Measurements from ENCODE around the gene DGKB. TPM values are rescaled to one million over a fixed set of nuclear protein-coding genes. Genes with fewer than 3 reads are reported as not detected.

The DGKB gene
- total RNA-seq, 1 donor from 2014 or later, result 0.30 TPM

DNA sequence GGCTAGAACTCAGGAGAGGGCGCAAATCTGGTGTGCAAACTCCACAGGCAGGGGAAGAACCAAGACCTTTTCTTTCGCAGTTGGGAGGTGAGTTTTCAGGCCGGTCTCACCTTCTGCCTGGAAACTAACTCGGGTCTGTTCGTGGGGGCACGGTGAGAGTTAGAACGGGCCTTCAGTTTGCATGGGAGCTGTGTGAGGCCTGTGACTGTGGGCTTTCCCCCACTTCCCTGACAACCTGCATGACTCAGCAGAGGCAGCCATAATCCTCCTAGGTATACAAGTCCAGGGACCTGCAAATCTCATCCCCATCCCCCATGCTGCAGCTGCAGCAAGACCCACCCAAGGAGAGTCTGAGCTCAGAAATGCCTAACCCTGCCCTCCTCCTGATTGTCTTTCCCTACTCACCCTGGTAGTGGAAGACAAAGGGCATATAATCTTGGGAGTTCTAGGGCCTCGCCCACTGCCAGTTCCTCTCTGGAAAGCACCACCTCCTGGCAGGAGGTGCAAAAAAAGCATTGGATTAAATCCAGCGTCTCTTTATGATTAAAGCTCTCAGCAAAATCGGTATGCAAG is 718.2 kb downstream of the DGKB start:
- H3K4me1 ChIP-seq, result no peaks in the 10 kb centered on the region
- DNase-seq, result no peak
- H3K36me3 ChIP-seq, result no peaks in the 10 kb centered on the region
- H3K9me3 ChIP-seq (replicated peaks), result peaks cover 3% of the 10 kb centered on the region
- TF ChIP-seq, protein P1, sequence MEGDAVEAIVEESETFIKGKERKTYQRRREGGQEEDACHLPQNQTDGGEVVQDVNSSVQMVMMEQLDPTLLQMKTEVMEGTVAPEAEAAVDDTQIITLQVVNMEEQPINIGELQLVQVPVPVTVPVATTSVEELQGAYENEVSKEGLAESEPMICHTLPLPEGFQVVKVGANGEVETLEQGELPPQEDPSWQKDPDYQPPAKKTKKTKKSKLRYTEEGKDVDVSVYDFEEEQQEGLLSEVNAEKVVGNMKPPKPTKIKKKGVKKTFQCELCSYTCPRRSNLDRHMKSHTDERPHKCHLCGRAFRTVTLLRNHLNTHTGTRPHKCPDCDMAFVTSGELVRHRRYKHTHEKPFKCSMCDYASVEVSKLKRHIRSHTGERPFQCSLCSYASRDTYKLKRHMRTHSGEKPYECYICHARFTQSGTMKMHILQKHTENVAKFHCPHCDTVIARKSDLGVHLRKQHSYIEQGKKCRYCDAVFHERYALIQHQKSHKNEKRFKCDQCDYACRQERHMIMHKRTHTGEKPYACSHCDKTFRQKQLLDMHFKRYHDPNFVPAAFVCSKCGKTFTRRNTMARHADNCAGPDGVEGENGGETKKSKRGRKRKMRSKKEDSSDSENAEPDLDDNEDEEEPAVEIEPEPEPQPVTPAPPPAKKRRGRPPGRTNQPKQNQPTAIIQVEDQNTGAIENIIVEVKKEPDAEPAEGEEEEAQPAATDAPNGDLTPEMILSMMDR (IDR thresholded peaks at IDR 0.05; ENCODE audit: borderline replicate concordance), result no peak
- H3K27ac ChIP-seq (replicated peaks), result no peak overlapping the region
- no peaks in the 10 kb centered on the region for H3K27me3 ChIP-seq (ENCODE audit: low read depth)
- intact Hi-C loops (cut with micrococcal nuclease), result no loop called here
- no peak overlapping the region for H3K4me3 ChIP-seq

DNA sequence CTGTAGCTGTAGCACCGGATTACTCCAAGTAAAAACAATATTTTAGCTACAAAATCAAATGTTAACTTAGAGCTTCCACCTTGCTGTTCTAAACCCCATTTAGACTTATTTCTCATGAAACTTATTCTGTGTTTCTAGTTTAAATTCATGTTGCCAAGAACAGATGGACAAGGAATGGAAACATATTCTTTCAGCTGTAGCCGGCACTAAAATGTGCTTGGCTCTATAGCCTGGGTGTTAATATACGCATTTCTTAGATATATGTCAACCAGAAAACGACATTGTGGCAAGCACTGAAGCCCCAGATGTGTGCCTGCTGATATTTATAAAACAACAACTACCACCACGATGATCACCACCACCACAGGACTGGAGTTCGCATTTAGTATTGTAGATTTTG is 722.8 kb downstream of the DGKB start:
- Histone ChIP-seq H3K4me3 (no peak overlapping the region), H3K27ac (replicated peaks) (no peak overlapping the region), H3K9me3 (replicated peaks) (no peaks in the 10 kb centered on the region), H3K27me3 (ENCODE audit: low read depth) (no peaks in the 10 kb centered on the region), H3K36me3 (no peaks in the 10 kb centered on the region), H3K4me1 (no peaks in the 10 kb centered on the region)
- intact Hi-C loops (cut with micrococcal nuclease), result no loop called here
- TF ChIP-seq, protein P1 (IDR thresholded peaks at IDR 0.05; ENCODE audit: borderline replicate concordance), result no peak
- no peak for DNase-seq

DNA sequence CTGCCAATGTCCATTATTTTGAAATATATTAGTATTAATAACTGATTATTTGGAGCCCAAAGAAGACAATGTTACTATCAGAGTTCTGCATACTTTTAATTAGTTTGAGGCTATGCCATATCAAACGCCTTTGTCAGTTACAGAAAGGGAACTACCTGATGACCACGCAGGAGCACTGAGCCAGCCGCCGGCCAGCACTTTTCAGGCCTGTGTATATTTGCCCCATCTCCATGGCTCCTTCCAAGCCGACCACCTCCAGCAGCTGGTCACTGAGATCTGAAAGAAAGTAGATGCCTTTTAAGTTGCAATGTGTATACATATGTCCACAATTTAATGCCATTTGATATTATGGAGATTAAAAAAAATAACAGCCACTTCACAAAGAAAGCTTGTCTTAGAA is 724.7 kb downstream of the DGKB start:
- Histone ChIP-seq H3K27me3 (ENCODE audit: low read depth) (no peaks in the 10 kb centered on the region), H3K36me3 (no peaks in the 10 kb centered on the region), H3K27ac (replicated peaks) (no peak overlapping the region), H3K9me3 (replicated peaks) (no peaks in the 10 kb centered on the region), H3K4me3 (no peak overlapping the region), H3K4me1 (no peaks in the 10 kb centered on the region)
- TF ChIP-seq, protein P1 (IDR thresholded peaks at IDR 0.05; ENCODE audit: borderline replicate concordance), result no peak
- DNase-seq, result no peak
- intact Hi-C loops (cut with micrococcal nuclease), result no loop called here

DNA sequence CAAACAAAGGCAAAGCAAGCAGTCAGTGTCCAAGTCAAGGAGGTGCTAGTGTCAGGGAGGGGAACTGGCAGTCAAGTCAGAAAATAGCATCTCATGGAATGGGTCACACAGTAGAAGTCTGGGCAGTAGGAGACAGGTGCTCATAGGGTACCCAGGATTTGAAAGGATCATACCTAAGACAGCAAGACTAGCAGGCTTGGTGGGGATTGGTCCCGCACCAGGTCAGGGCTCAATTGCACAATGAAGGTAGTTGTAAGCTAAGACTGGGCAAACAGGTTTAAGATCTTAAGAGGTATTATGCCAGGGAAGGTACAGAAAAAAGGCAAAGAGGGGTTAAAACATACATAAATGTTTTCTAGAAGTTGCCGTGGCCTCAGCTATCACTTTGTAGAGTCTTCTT is 731.7 kb downstream of the DGKB start:
- H3K36me3 ChIP-seq, result peaks cover 3% of the 10 kb centered on the region
- TF ChIP-seq, protein P1 (IDR thresholded peaks at IDR 0.05; ENCODE audit: borderline replicate concordance), result no peak
- H3K4me1 ChIP-seq, result no peaks in the 10 kb centered on the region
- intact Hi-C loops (cut with micrococcal nuclease), result no loop called here
- no peak overlapping the region for H3K27ac ChIP-seq (replicated peaks)
- no peak for DNase-seq
- H3K27me3 ChIP-seq (ENCODE audit: low read depth), result no peaks in the 10 kb centered on the region
- H3K4me3 ChIP-seq, result no peak overlapping the region
- H3K9me3 ChIP-seq (replicated peaks), result peaks cover 23% of the 10 kb centered on the region

DNA sequence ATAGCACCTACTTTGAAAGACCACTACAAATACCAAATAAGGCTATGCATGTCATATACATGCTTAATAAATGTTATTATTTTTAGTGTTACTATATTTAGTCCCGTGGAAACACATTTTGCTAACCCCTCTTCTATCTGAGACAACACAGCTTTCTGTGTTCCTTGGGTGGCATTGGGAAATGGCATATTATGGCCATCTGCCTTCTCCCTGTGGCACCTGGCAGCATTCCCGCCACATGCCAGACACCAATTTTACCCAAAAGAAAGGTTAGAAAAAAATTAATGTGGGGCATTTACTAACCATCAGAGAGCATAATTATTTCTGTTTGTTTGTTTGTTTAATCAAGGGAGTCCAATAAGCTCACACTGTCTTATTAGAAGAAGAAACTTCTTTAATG is 744.4 kb downstream of the DGKB start:
- Histone ChIP-seq H3K4me3 (no peak overlapping the region), H3K9me3 (replicated peaks) (peaks cover 10% of the 10 kb centered on the region), H3K4me1 (no peaks in the 10 kb centered on the region), H3K36me3 (no peaks in the 10 kb centered on the region), H3K27me3 (ENCODE audit: low read depth) (no peaks in the 10 kb centered on the region), H3K27ac (replicated peaks) (no peak overlapping the region)
- TF ChIP-seq, protein P1 (IDR thresholded peaks at IDR 0.05; ENCODE audit: borderline replicate concordance), result no peak
- DNase-seq, result no peak
- intact Hi-C loops (cut with micrococcal nuclease), result no loop called here

Measured in left ventricle myocardium inferior (tissue), 1 donor.